Heart right ventricle (tissue), 16 donors: ENCODE measurements around the gene AGAP1. TPM values are rescaled to one million over a fixed set of nuclear protein-coding genes. Genes with fewer than 3 reads are reported as not detected.
A peak's percentile ranks its signal among the peaks of the same experiment; 100 is the strongest.

Source experiments
- ATAC-seq, 8 donors: fragments of 200-7000 bp; cut with Tn5 transposase; one replicate each; pipeline ENCODE4 v1.9.1; 2020; ENCODE audit warnings: mild to moderate bottlenecking in 8 of 8, moderate library complexity in 8 of 8, moderate number of reproducible peaks in 1 of 8
- DNase-seq, 2 donors: peaks; one replicate each; pipeline ENCODE4 v3.0.0-alpha.2; 2020
- H3K27ac ChIP-seq, 10 donors: fragments of 200-600 bp; sonication (generic) in 2 of 10; one replicate each; pipeline versions ENCODE4 v1.5.0 to v1.8.0; 2020 to 2022; ENCODE audit warnings: mild to moderate bottlenecking in 3 of 10
- H3K27me3 ChIP-seq, 7 donors: fragments of 200-600 bp; one replicate each; pipeline ENCODE4 v1.8.0; 2021 to 2022; ENCODE audit warnings: mild to moderate bottlenecking in 2 of 7
- H3K36me3 ChIP-seq, 9 donors: fragments of 200-600 bp; sonication (generic) in 1 of 9; one replicate each; pipeline versions ENCODE4 v1.5.0 to v1.8.0; 2020 to 2022; ENCODE audit warnings: mild to moderate bottlenecking in 2 of 9
- H3K4me1 ChIP-seq, 9 donors: fragments of 200-600 bp; sonication (generic) in 1 of 9; one replicate each; pipeline versions ENCODE4 v1.5.0 to v1.8.0; 2020 to 2022; ENCODE audit warnings: mild to moderate bottlenecking in 4 of 9
- H3K4me3 ChIP-seq, 10 donors: fragments of 200-600 bp; sonication (generic) in 2 of 10; one replicate each; pipeline versions ENCODE4 v1.5.0 to v1.8.0; 2020 to 2022; ENCODE audit warnings: mild to moderate bottlenecking in 7 of 10, moderate library complexity in 2 of 10
- H3K9me3 ChIP-seq, 11 donors: fragments of 200-600 bp in 10 of 11; sonication (generic) in 2 of 11; one replicate each; pipeline versions ENCODE4 v1.5.0 to v1.8.0; 2013 to 2022; ENCODE audit warnings: mild to moderate bottlenecking in 2 of 11, control low read depth in 1 of 11, moderate library complexity in 1 of 11
- WGBS, 2 donors: extraction: QIAGEN DNeasy Blood & Tissue Kit; methylation state at CpG; one replicate each; pipeline ENCODE4 v1.1.7; 2013; ENCODE audit warnings: inconsistent platforms in 1 of 2; 5-methylcytosine and 5-hydroxymethylcytosine counted together
- intact Hi-C, 10 donors: fragments of 100-400 bp; cut with DNase I; formaldehyde crosslinking; loops; one replicate each; pipeline versions ENCODE4 v1.11.1 to v1.14.2; 2022
- polyA plus RNA-seq, 2 donors: library from polyadenylated mRNA; stranded (reverse); fragments of 200-250 nt; gene quantifications; one replicate each; pipeline ENCODE4 v1.2.3, GENCODE V29; 2013
- total RNA-seq, 10 donors: library from RNA; stranded (reverse); fragmentation: NEBNext Ultra II Directional in 3 of 10; extraction: Animal tissue kit (Norgen Biotek cat#: 25700) in 3 of 10; gene quantifications; one replicate each; pipeline versions ENCODE4 v1.2.1 to v1.2.4, GENCODE V29; 2021 to 2023
- TF ChIP-seq, protein P1 (sequence below), 9 donors: fragments of 200-600 bp; sonication (generic) in 2 of 9; IDR thresholded peaks; one replicate each; pipeline versions ENCODE4 v1.5.0 to v1.8.0; 2021 to 2022; ENCODE audit warnings: antibody characterized with exemption in 9 of 9, mild to moderate bottlenecking in 5 of 9, moderate library complexity in 1 of 9
- donor health status: Arrhythmogenic right ventricular cardiomyopathy.
- donor health status: ischemic (EF 13 %, LVEDD 7.1; RV severe dilation, severe dysfunction).
- donor health status: healthy with polysubstance abuse.
- donor health status: DM: no; HTN: yes; CAD: no.
- donor health status: DM: no; HTN: no; CAD: no.
- donor health status: ischemic (EF 25% LVEDD 6.9; RV normal size, moderate dysfunction).
- donor health status: ischemic (EF 25% LVEDD 5.7; RV mildly dilated, moderate dysfunction).
- donor health status: healthy.
- donor health status: DM: yes; HTN: yes; CAD: no.
- donor health status: Ischemic cardiomyopathy.
- donor health status: ischemic (EF 35%, LVEDD 5.7; RV mildly dilated, moderate dysfunction).
- donor health status: nonischemic (EF 11% LVEDD 7.7; RV severe dilation, severe dysfunction).
- donor health status: DM: yes; HTN: yes; CAD: no.
- donor health status: PGD.
- donor health status: ischemic (EF 29% LVEDD 5.4; RV normal size, mild dysfunction).
- donor health status: nonischemic (EF 23%, LVEDD 6.1; RV moderate dilation, normal function).

AGAP1 gene
- total and polyA plus RNA-seq, 12 donors: 3.5 to 29.2 (median 19.4) TPM

DNA sequence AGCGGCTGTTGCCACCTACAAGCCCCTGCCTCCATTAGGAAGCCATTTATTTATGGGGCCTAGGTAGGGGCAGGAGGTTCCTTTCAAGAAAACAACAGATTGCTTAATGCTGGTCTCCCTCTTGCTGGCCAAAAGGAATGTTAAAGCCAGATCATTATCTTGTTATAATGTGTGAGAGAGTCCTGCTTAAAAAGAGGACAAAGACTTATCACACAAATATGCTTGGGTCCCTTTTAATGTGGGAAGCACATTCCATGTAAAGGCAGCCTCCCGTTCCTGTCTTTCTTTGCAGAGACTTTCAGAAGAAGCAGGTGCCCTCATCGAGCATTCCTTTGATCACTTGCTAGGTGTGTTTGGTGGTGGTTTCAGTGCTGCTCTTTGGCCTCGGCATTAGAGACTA, 76.4 kb downstream of the AGAP1 start:
- intact Hi-C loops: loop anchor here in 1 of 10 donors (10.0 kb wide), 1 partner anchor 125 kb away; no protein-coding TSS in a partner anchor
- H3K9me3 ChIP-seq: peaks cover 0 to 10% (median 7%) of the 10 kb centered on the region in 11 donors
- no peak for ATAC-seq
- H3K27me3 ChIP-seq: no peaks in the 10 kb centered on the region
- no peak overlapping the region for H3K4me3 ChIP-seq
- WGBS, 2 donors: 79 to 80% methylated on average over 4 of the region's 4 CpGs
- no peak overlapping the region for H3K27ac ChIP-seq
- H3K4me1 ChIP-seq: peaks cover 0 to 26% (median 16%) of the 10 kb centered on the region in 9 donors
- TF ChIP-seq, protein P1, sequence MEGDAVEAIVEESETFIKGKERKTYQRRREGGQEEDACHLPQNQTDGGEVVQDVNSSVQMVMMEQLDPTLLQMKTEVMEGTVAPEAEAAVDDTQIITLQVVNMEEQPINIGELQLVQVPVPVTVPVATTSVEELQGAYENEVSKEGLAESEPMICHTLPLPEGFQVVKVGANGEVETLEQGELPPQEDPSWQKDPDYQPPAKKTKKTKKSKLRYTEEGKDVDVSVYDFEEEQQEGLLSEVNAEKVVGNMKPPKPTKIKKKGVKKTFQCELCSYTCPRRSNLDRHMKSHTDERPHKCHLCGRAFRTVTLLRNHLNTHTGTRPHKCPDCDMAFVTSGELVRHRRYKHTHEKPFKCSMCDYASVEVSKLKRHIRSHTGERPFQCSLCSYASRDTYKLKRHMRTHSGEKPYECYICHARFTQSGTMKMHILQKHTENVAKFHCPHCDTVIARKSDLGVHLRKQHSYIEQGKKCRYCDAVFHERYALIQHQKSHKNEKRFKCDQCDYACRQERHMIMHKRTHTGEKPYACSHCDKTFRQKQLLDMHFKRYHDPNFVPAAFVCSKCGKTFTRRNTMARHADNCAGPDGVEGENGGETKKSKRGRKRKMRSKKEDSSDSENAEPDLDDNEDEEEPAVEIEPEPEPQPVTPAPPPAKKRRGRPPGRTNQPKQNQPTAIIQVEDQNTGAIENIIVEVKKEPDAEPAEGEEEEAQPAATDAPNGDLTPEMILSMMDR (IDR thresholded peaks at IDR 0.05): no peak
- no peak for DNase-seq
- peaks cover 0 to 11% (median 0%) of the 10 kb centered on the region in 9 donors for H3K36me3 ChIP-seq

- TF ChIP-seq, protein P1 (IDR thresholded peaks at IDR 0.05): no peak
- ATAC-seq: no peak
- Histone ChIP-seq H3K27me3 (no peaks in the 10 kb centered on the region), H3K4me1 (peaks cover 0 to 26% (median 16%) of the 10 kb centered on the region in 9 donors), H3K36me3 (peaks cover 0 to 11% (median 0%) of the 10 kb centered on the region in 9 donors), H3K27ac (no peak overlapping the region), H3K9me3 (peaks cover 0 to 10% (median 7%) of the 10 kb centered on the region in 11 donors), H3K4me3 (no peak overlapping the region)
- intact Hi-C loops: loop anchor here in 1 of 10 donors (10.0 kb wide), 1 partner anchor 126 kb away; no protein-coding TSS in a partner anchor
- no peak for DNase-seq
- 89 to 90% methylated on average over 9 of the region's 9 CpGs for WGBS, 2 donors
Observed at GRCh38 chr2:235570966-235571692, 77.3 kb downstream of the AGAP1 start.

- 91 to 94% methylated on average over 7 of the region's 7 CpGs for WGBS, 2 donors
- DNase-seq (no peak), ATAC-seq (no peak)
- H3K27me3 ChIP-seq: no peaks in the 10 kb centered on the region
- TF ChIP-seq, protein P1 (IDR thresholded peaks at IDR 0.05): no peak
- no peak overlapping the region for H3K27ac ChIP-seq
- intact Hi-C loops: loop anchor here in 1 of 10 donors (10.0 kb wide), 1 partner anchor 128 kb away; no protein-coding TSS in a partner anchor
- H3K9me3 ChIP-seq: peaks cover 0 to 10% (median 7%) of the 10 kb centered on the region in 11 donors
- no peak overlapping the region for H3K4me3 ChIP-seq
- H3K36me3 ChIP-seq: peaks cover 0 to 11% (median 0%) of the 10 kb centered on the region in 9 donors
- H3K4me1 ChIP-seq: peaks cover 4 to 27% (median 14%) of the 10 kb centered on the region in 9 donors
Observed at GRCh38 chr2:235572592-235572991, 78.7 kb downstream of the AGAP1 start.

GRCh38 chr2:235573331-235574221, 79.7 kb downstream of the AGAP1 start:
- TF ChIP-seq, protein P1 (IDR thresholded peaks at IDR 0.05): no peak
- Histone ChIP-seq H3K27ac (no peak overlapping the region), H3K4me3 (no peak overlapping the region), H3K27me3 (no peaks in the 10 kb centered on the region), H3K9me3 (peaks cover 0 to 5% (median 3%) of the 10 kb centered on the region in 11 donors), H3K4me1 (peaks cover 4 to 34% (median 14%) of the 10 kb centered on the region in 9 donors), H3K36me3 (peaks cover 0 to 3% (median 0%) of the 10 kb centered on the region in 9 donors)
- WGBS, 2 donors: 62 to 66% methylated on average over 12 of the region's 12 CpGs
- intact Hi-C loops: loop anchor here in 1 of 10 donors (10.0 kb wide), 1 partner anchor 129 kb away; no protein-coding TSS in a partner anchor
- DNase-seq (peak; percentile 61 to 64), ATAC-seq (peak; percentile 22 to 81 (median 75))
